Ovary (tissue), 9 donors: ENCODE results near the gene IL18R1. TPM values are rescaled to one million over a fixed set of nuclear protein-coding genes. Genes with fewer than 3 reads are reported as not detected.

Experiments used
- DNase-seq, 5 donors: peaks; one replicate each; pipeline ENCODE4 v3.0.0-alpha.2; 2019 to 2020
- H3K27ac ChIP-seq, 2 donors: fragments of 200-600 bp; one replicate each; pipeline versions ENCODE4 v1.5.1 to v1.8.0; 2019 to 2022
- H3K27me3 ChIP-seq: fragments of 200-600 bp; one replicate; pipeline ENCODE4 v1.8.0; 2022
- H3K36me3 ChIP-seq: fragments of 200-600 bp; sonication (generic); one replicate; pipeline ENCODE4 v1.5.1; 2019
- H3K4me1 ChIP-seq: one replicate; pipeline ENCODE4 v1.8.1; 2013; ENCODE audit warnings: mild to moderate bottlenecking, moderate library complexity; ENCODE audit not compliant: insufficient read depth
- H3K4me3 ChIP-seq: fragments of 200-600 bp; sonication (generic); one replicate; pipeline ENCODE4 v1.5.1; 2017
- H3K9me3 ChIP-seq, 2 donors: fragments of 200-600 bp in 1 of 2; sonication (generic) in 1 of 2; one replicate each; pipeline versions ENCODE4 v1.5.1 to v1.8.1; 2013 to 2019; ENCODE audit warnings: mild to moderate bottlenecking in 1 of 2, moderate library complexity in 1 of 2
- EP300 ChIP-seq: sonication (generic); formaldehyde crosslinking; IDR thresholded peaks from one replicate; pipeline ENCODE4 v1.6.1; 2017; ENCODE audit warnings: antibody characterized with exemption
- POLR2A ChIP-seq: fragments of 450-650 bp; IDR thresholded peaks from one replicate; pipeline ENCODE4 v1.6.1; 2017; ENCODE audit warnings: antibody characterized with exemption, mild to moderate bottlenecking, moderate library complexity
- WGBS, 3 donors: extraction: QIAGEN DNeasy Blood & Tissue Kit in 1 of 3; methylation state at CpG; one replicate each; pipeline versions ENCODE4 v1.1.5 to v1.1.7; 2013 to 2017; 5-methylcytosine and 5-hydroxymethylcytosine counted together
- intact Hi-C, 4 donors: fragments of 100-400 bp; cut with DNase I; formaldehyde crosslinking; loops; one replicate each; pipeline versions ENCODE4 v1.11.0 to v1.15.1; 2022 to 2023
- polyA plus RNA-seq, 2 donors: library from polyadenylated mRNA; stranded (reverse); fragments of 200-250 nt in 1 of 2; fragments of 350-450 nt in 1 of 2; fragmentation: Illumina TruSeq in 1 of 2; extraction: RNeasy Lipid Tissue Mini Kit (QIAGEN cat#74804) in 1 of 2; gene quantifications; one replicate each; pipeline ENCODE4 v1.2.3, GENCODE V29; 2013 to 2014
- total RNA-seq, 7 donors: library from RNA; depleted of rRNA in 2 of 7; stranded (reverse); fragments of >200 nt in 2 of 7; fragmentation: NEBNext Ultra II Directional in 3 of 7; extraction: Animal tissue kit (Norgen Biotek cat#: 25700) in 3 of 7; gene quantifications; one replicate each; pipeline versions ENCODE4 v1.1.0 to v1.2.4, GENCODE V29; 2016 to 2023
- TF ChIP-seq, protein P1 (sequence below), 3 donors: fragments of 450-650 bp in 2 of 3; fragments of 200-600 bp in 1 of 3; IDR thresholded peaks; one replicate each; pipeline versions ENCODE4 v1.5.1 to v1.8.0; 2016 to 2022; ENCODE audit warnings: antibody characterized with exemption in 3 of 3, mild to moderate bottlenecking in 1 of 3
- donor health status: DM: no; HTN: no; CAD: no; lungs with moderate emphysema.
- donor health status: DM: no; HTN: no; CAD: no.
- donor health status: Bipolar disorder and iron deficiency.
- donor health status: DM: yes; HTN: yes; CAD: no.
- donor health status: DM: no; HTN: no; CAD: no.
- donor health status: DM: yes; HTN: yes; CAD: no.

IL18R1 gene
- total and polyA plus RNA-seq, 9 donors, result 0.83 to 3.1 (median 1.7) TPM

DNA sequence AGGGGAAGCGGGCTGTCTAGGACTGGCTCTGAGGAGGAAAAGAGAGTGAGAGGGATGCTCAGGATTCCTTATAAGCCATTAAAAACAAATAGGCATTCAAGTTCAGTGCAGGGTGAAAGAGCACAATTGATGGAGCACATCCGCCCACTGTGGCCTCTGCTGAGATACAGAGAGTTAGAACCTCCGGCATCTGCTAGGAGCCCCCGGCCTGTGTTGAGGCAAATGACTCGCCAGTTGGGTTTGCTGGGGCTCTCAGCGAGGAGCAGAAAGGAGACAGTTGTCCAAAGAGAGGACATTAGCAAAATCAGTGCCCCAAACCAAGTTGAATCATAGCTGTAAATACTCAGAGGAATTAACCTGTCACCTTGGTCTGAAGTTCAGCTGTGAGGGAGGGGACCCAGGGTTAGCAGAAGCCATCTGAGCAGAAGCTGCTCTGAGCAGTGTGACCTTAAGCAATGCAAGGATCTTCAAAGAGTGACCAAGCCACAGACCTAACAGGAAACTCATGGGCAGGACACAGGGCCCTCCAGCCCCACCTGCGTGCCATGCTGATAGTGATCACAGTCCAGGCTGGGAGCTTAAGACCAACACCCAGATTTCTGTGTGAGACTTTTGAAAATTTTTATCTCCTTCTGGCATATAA lies 44.0 kb downstream of the IL18R1 start:
- TF ChIP-seq, protein P1, sequence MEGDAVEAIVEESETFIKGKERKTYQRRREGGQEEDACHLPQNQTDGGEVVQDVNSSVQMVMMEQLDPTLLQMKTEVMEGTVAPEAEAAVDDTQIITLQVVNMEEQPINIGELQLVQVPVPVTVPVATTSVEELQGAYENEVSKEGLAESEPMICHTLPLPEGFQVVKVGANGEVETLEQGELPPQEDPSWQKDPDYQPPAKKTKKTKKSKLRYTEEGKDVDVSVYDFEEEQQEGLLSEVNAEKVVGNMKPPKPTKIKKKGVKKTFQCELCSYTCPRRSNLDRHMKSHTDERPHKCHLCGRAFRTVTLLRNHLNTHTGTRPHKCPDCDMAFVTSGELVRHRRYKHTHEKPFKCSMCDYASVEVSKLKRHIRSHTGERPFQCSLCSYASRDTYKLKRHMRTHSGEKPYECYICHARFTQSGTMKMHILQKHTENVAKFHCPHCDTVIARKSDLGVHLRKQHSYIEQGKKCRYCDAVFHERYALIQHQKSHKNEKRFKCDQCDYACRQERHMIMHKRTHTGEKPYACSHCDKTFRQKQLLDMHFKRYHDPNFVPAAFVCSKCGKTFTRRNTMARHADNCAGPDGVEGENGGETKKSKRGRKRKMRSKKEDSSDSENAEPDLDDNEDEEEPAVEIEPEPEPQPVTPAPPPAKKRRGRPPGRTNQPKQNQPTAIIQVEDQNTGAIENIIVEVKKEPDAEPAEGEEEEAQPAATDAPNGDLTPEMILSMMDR (IDR thresholded peaks at IDR 0.05), result no peak
- TF ChIP-seq EP300 (no peak), POLR2A (no peak)
- Histone ChIP-seq H3K4me1 (no peaks in the 10 kb centered on the region), H3K27me3 (no peaks in the 10 kb centered on the region), H3K36me3 (no peaks in the 10 kb centered on the region), H3K4me3 (no peak overlapping the region), H3K9me3 (no peaks in the 10 kb centered on the region), H3K27ac (no peak overlapping the region)
- DNase-seq, result no peak
- intact Hi-C loops, result no loop called here
- 73 to 86% (median 85%) methylated on average over 7 of the region's 7 CpGs for whole genome bisulfite sequencing, 3 donors

DNA sequence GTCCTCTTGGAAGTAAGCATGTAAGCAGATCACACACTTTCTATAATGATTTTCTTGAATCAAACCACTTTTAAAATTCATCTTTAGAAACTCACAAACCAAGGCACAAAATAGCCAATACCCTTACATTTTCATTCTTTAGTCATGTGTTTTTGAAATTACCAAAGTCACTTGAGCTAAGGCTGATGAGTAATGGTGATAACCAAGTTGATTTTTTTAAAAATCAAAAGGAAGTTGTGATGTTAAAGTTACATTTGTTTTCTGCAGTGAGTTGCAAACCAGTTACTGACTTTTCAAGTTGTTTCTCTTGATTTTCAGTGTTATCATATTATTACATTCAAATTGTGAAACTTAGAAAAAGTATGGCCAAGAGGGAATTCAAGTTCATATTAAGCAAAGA lies 45.9 kb downstream of the IL18R1 start:
- intact Hi-C loops, result no loop called here
- H3K27me3 ChIP-seq, result peaks cover 3% of the 10 kb centered on the region
- H3K4me1 ChIP-seq, result no peaks in the 10 kb centered on the region
- H3K36me3 ChIP-seq, result no peaks in the 10 kb centered on the region
- TF ChIP-seq EP300 (no peak), POLR2A (no peak)
- TF ChIP-seq, protein P1 (IDR thresholded peaks at IDR 0.05), result no peak
- no peaks in the 10 kb centered on the region for H3K9me3 ChIP-seq
- no peak overlapping the region for H3K27ac ChIP-seq
- no peak for DNase-seq
- no peak overlapping the region for H3K4me3 ChIP-seq

GRCh38 chr2:102401865-102402264 lies 46.3 kb downstream of the IL18R1 start:
- Histone ChIP-seq H3K4me3 (no peak overlapping the region), H3K27me3 (peaks cover 3% of the 10 kb centered on the region), H3K36me3 (no peaks in the 10 kb centered on the region), H3K4me1 (no peaks in the 10 kb centered on the region), H3K9me3 (no peaks in the 10 kb centered on the region), H3K27ac (no peak overlapping the region)
- intact Hi-C loops, result no loop called here
- TF ChIP-seq EP300 (no peak), POLR2A (no peak)
- TF ChIP-seq, protein P1 (IDR thresholded peaks at IDR 0.05), result no peak
- WGBS, 3 donors, result 77 to 86% (median 80%) methylated on average over 2 of the region's 2 CpGs
- DNase-seq, result no peak

DNA sequence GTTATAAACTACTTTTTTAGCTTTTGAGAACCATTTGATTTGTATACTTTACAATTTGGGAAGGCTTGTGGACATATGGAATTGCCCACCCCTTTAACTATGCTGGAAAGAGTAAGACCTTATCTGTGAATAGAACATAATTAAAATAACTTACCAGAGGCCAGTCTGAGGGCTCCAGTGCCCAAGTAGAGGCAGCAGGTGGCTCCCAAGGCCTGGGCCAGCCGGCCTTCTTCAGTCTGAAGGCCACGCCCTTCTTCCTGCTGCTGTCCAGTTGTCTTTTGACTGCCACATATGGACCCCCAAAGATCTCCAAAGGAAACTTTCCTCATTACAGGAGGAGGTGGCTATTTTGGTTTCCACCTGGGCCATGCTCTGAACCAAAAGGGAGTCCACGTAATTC lies 55.4 kb downstream of the IL18R1 start:
- intact Hi-C loops, result no loop called here
- H3K27ac ChIP-seq, result no peak overlapping the region
- no peaks in the 10 kb centered on the region for H3K4me1 ChIP-seq
- no peaks in the 10 kb centered on the region for H3K9me3 ChIP-seq
- H3K4me3 ChIP-seq, result no peak overlapping the region
- H3K27me3 ChIP-seq, result no peaks in the 10 kb centered on the region
- H3K36me3 ChIP-seq, result no peaks in the 10 kb centered on the region
- no peak for DNase-seq
- TF ChIP-seq POLR2A (no peak), EP300 (no peak)
- TF ChIP-seq, protein P1 (IDR thresholded peaks at IDR 0.05), result no peak
- 83 to 87% (median 85%) methylated on average over 3 of the region's 3 CpGs for WGBS, 3 donors
